GM12878 (cell line): Measurements from ENCODE around the gene STX19.

ENCODE experiments used
- CEBPB ChIP-seq, 2 experiments: fragments of 150-350 bp in 1 of 2; IDR thresholded peaks; 2 replicates each; pipeline ENCODE4 v1.6.1; 2012 to 2014; ENCODE audit warnings: low read depth in 2 of 2, low read length in 2 of 2, borderline replicate concordance in 1 of 2, inconsistent platforms in 1 of 2
- CTCF ChIP-seq, 3 experiments: IDR thresholded peaks in 2 of 3; conservative IDR thresholded peaks in 1 of 3; 2 replicates each; pipeline ENCODE4 v1.5.1; 2011; ENCODE audit warnings: low read depth in 3 of 3, low read length in 3 of 3, mild to moderate bottlenecking in 3 of 3, control low read depth in 2 of 3, moderate library complexity in 2 of 3, inconsistent platforms in 1 of 3, mixed read lengths in 1 of 3; ENCODE audit not compliant: control insufficient read depth in 2 of 3, insufficient read depth in 1 of 3; ENCODE audit errors: extremely low read depth in 1 of 3
- DPF2 ChIP-seq: fragments of 450-650 bp; IDR thresholded peaks from 2 replicates; pipeline ENCODE4 v1.6.1; 2017; ENCODE audit warnings: mild to moderate bottlenecking
- GABPA ChIP-seq: IDR thresholded peaks from 2 replicates; pipeline ENCODE4 v1.6.1; 2014; ENCODE audit warnings: antibody characterized with exemption, low read depth, mild to moderate bottlenecking, inconsistent platforms
- HDAC2 ChIP-seq: fragments of 200-600 bp; sonication (generic); IDR thresholded peaks from 2 replicates; pipeline ENCODE4 v1.6.1; 2017
- MTA3 ChIP-seq: IDR thresholded peaks from 2 replicates; pipeline ENCODE4 v1.6.1; 2012; ENCODE audit warnings: low read length, inconsistent platforms, borderline replicate concordance
- NFYA ChIP-seq: IDR thresholded peaks from 2 replicates; pipeline ENCODE4 v1.6.1; 2011; ENCODE audit warnings: low read depth, mild to moderate bottlenecking, low read length, improper control_type of control experiment, borderline replicate concordance
- PBX3 ChIP-seq: IDR thresholded peaks from 2 replicates; pipeline ENCODE4 v1.6.1; 2011; ENCODE audit warnings: mild to moderate bottlenecking, low read depth, low read length, moderate library complexity; ENCODE audit not compliant: insufficient replicate concordance
- POLR2A ChIP-seq: IDR thresholded peaks from 2 replicates; pipeline ENCODE4 v1.6.1; 2011; ENCODE audit warnings: low read depth, mild to moderate bottlenecking, low read length
- POLR2AphosphoS5 ChIP-seq: IDR thresholded peaks from 2 replicates; pipeline ENCODE4 v1.6.1; 2011; ENCODE audit warnings: mild to moderate bottlenecking, low read length, inconsistent platforms
- STAT1 ChIP-seq: fragments of 450-650 bp; conservative IDR thresholded peaks from 2 replicates; pipeline ENCODE4 v1.6.1; 2014; ENCODE audit warnings: antibody characterized with exemption, mild to moderate bottlenecking
- TF ChIP-seq, protein P1 (sequence below): IDR thresholded peaks from 2 replicates; pipeline ENCODE4 v1.6.1; 2012; ENCODE audit warnings: low read depth, low read length, improper control_type of control experiment
- TF ChIP-seq, protein P2 (sequence below): fragments of 450-650 bp; IDR thresholded peaks from 2 replicates; pipeline ENCODE4 v1.6.1; 2016; ENCODE audit warnings: mild to moderate bottlenecking

GRCh38 chr3:94061297-94061696 lies 32.9 kb upstream of the STX19 start:
- TF ChIP-seq GABPA: no peak
- TF ChIP-seq, protein P1, sequence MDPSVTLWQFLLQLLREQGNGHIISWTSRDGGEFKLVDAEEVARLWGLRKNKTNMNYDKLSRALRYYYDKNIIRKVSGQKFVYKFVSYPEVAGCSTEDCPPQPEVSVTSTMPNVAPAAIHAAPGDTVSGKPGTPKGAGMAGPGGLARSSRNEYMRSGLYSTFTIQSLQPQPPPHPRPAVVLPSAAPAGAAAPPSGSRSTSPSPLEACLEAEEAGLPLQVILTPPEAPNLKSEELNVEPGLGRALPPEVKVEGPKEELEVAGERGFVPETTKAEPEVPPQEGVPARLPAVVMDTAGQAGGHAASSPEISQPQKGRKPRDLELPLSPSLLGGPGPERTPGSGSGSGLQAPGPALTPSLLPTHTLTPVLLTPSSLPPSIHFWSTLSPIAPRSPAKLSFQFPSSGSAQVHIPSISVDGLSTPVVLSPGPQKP: no peak
- TF ChIP-seq DPF2: no peak
- TF ChIP-seq PBX3: no peak
- TF ChIP-seq STAT1: no peak
- TF ChIP-seq, protein P2, sequence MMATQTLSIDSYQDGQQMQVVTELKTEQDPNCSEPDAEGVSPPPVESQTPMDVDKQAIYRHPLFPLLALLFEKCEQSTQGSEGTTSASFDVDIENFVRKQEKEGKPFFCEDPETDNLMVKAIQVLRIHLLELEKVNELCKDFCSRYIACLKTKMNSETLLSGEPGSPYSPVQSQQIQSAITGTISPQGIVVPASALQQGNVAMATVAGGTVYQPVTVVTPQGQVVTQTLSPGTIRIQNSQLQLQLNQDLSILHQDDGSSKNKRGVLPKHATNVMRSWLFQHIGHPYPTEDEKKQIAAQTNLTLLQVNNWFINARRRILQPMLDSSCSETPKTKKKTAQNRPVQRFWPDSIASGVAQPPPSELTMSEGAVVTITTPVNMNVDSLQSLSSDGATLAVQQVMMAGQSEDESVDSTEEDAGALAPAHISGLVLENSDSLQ: no peak
- TF ChIP-seq MTA3: no peak
- no peak for TF ChIP-seq NFYA
- no peak for TF ChIP-seq CTCF (IDR thresholded peaks at IDR 0.05 in 2 of 3, conservative IDR thresholded peaks at IDR 0.05 in 1 of 3; ENCODE audit: control insufficient read depth in 2 of 3, extremely low read depth in 1 of 3, insufficient read depth in 1 of 3, low read depth in 3 of 3, low read length in 3 of 3)
- no peak for TF ChIP-seq POLR2A
- no peak for TF ChIP-seq CEBPB (IDR thresholded peaks at IDR 0.05; ENCODE audit: borderline replicate concordance in 1 of 2, low read depth in 2 of 2, low read length in 2 of 2)
- TF ChIP-seq HDAC2: no peak
- TF ChIP-seq POLR2AphosphoS5: no peak
